GM10266 (cell line): ENCODE measurements around the gene TACR3.
"Not testable (repeated sequence)": the region's sequence is repeated elsewhere in the genome, so short reads cannot be mapped to it uniquely, and the experiment has no call there.

ENCODE experiments used
- DNase-seq: peaks from one replicate; pipeline ENCODE4 v3.0.0; 2012; ENCODE audit errors: extremely low spot score
- CTCF ChIP-seq: IDR thresholded peaks from 2 replicates; pipeline ENCODE4 v1.5.1; 2012; ENCODE audit warnings: mild to moderate bottlenecking, low read depth; ENCODE audit not compliant: control insufficient read depth, insufficient read depth; ENCODE audit errors: missing control alignments

TACR3 gene

GRCh38 chr4:103719830-103720207 lies at the start of gene TACR3:
TSS of gene TACR3 (minus strand) at chr4:103719985. CDS start at chr4:103719675, 310 bp downstream.
- no peak for TF ChIP-seq CTCF
- no peak for DNase-seq

GRCh38 chr4:103757631-103758030 lies 37.8 kb upstream of the TACR3 start:
- no peak for DNase-seq
- TF ChIP-seq CTCF = no peak

GRCh38 chr4:103756741-103757140 lies 37.0 kb upstream of the TACR3 start:
- no peak for TF ChIP-seq CTCF
- DNase-seq = no peak

GRCh38 chr4:103754844-103755243 lies 35.1 kb upstream of the TACR3 start:
- DNase-seq = no peak
- no peak for TF ChIP-seq CTCF

- TF ChIP-seq CTCF = no peak
- DNase-seq = no peak
These were observed 34.3 kb upstream of the TACR3 start for GRCh38 chr4:103753868-103754653.

- not testable (repeated sequence) for DNase-seq
These were observed 3.4 kb upstream of the TACR3 start for GRCh38 chr4:103723150-103723549.

- no peak for TF ChIP-seq CTCF
- DNase-seq = no peak
These were observed 1.5 kb upstream of the TACR3 start for GRCh38 chr4:103721251-103721650.

GRCh38 chr4:103720661-103721060 lies 876 bp upstream of the TACR3 start:
- no peak for DNase-seq

More at GRCh38 chr4:103720661-103721060, 876 bp upstream of the TACR3 start:
- no peak for TF ChIP-seq CTCF
